H9 (cell line): ENCODE measurements around the gene PSTPIP1. TPM values are rescaled to one million over a fixed set of nuclear protein-coding genes. Genes with fewer than 3 reads are reported as not detected.

Source experiments
- DNase-seq: peaks from one replicate; pipeline ENCODE4 v3.0.0-alpha.2; 2017
- H2AFZ ChIP-seq: one replicate; pipeline ENCODE4 v1.6.1; 2013; ENCODE audit warnings: mild to moderate bottlenecking, low read length, control low read depth, moderate library complexity
- H2AK5ac ChIP-seq: 2 replicates; pipeline ENCODE4 v1.6.1; 2013; ENCODE audit warnings: low read length, control low read depth, mixed read lengths; ENCODE audit not compliant: insufficient read length
- H2BK120ac ChIP-seq: one replicate; pipeline ENCODE4 v1.6.1; 2013; ENCODE audit warnings: low read depth, mild to moderate bottlenecking, low read length, control low read depth, inconsistent platforms; ENCODE audit not compliant: poor library complexity, severe bottlenecking
- H2BK12ac ChIP-seq: 2 replicates; pipeline ENCODE4 v1.6.1; 2013; ENCODE audit warnings: low read length, control low read depth, mixed read lengths, low read depth; ENCODE audit not compliant: insufficient read length
- H2BK15ac ChIP-seq: 2 replicates; pipeline ENCODE4 v1.6.1; 2013; ENCODE audit warnings: low read depth, low read length, control low read depth
- H2BK20ac ChIP-seq: one replicate; pipeline ENCODE4 v1.6.1; 2013; ENCODE audit warnings: low read depth, mild to moderate bottlenecking, low read length, control low read depth, inconsistent platforms; ENCODE audit not compliant: poor library complexity, severe bottlenecking
- H2BK5ac ChIP-seq: 2 replicates; pipeline ENCODE4 v1.6.1; 2013; ENCODE audit warnings: low read length, control low read depth, mixed read lengths; ENCODE audit not compliant: insufficient read length
- H3K14ac ChIP-seq: 2 replicates; pipeline ENCODE4 v1.6.1; 2013; ENCODE audit warnings: low read length, control low read depth; ENCODE audit not compliant: insufficient read depth
- H3K18ac ChIP-seq: 2 replicates; pipeline ENCODE4 v1.6.1; 2013; ENCODE audit warnings: low read depth, mild to moderate bottlenecking, mixed read lengths, low read length, control low read depth; ENCODE audit not compliant: insufficient read length
- H3K23ac ChIP-seq: 2 replicates; pipeline ENCODE4 v1.6.1; 2013; ENCODE audit warnings: low read length, control low read depth, mixed read lengths, low read depth; ENCODE audit not compliant: insufficient read length
- H3K23me2 ChIP-seq: 2 replicates; pipeline ENCODE4 v1.6.1; 2013; ENCODE audit warnings: low read depth, mild to moderate bottlenecking, mixed read lengths, low read length, control low read depth; ENCODE audit not compliant: insufficient read length, poor library complexity, severe bottlenecking
- H3K27ac ChIP-seq: 2 replicates; pipeline ENCODE4 v1.5.1; 2013; ENCODE audit warnings: low read length, control low read depth, mixed read lengths, low read depth; ENCODE audit not compliant: insufficient read length
- H3K27me3 ChIP-seq: 2 replicates; pipeline ENCODE4 v1.6.1; 2013; ENCODE audit warnings: low read length, control low read depth, inconsistent platforms; ENCODE audit not compliant: insufficient read depth
- H3K4ac ChIP-seq: 2 replicates; pipeline ENCODE4 v1.6.1; 2013; ENCODE audit warnings: low read depth, mild to moderate bottlenecking, control low read depth, inconsistent platforms, low read length, moderate library complexity
- H3K4me1 ChIP-seq: 2 replicates; pipeline ENCODE4 v1.6.1; 2013; ENCODE audit warnings: low read length, control low read depth, inconsistent platforms; ENCODE audit not compliant: insufficient read depth
- H3K4me2 ChIP-seq: 2 replicates; pipeline ENCODE4 v1.6.1; 2013; ENCODE audit warnings: low read length, control low read depth, mixed read lengths; ENCODE audit not compliant: insufficient read length, insufficient read depth
- H3K56ac ChIP-seq: 2 replicates; pipeline ENCODE4 v1.6.1; 2013; ENCODE audit warnings: low read depth, mild to moderate bottlenecking, mixed read lengths, low read length, control low read depth; ENCODE audit not compliant: insufficient read length
- H3K79me1 ChIP-seq: 2 replicates; pipeline ENCODE4 v1.6.1; 2013; ENCODE audit warnings: low read depth, mild to moderate bottlenecking, moderate library complexity, low read length, control low read depth, inconsistent platforms; ENCODE audit not compliant: insufficient read depth, poor library complexity, severe bottlenecking
- H3K79me2 ChIP-seq: 2 replicates; pipeline ENCODE4 v1.6.1; 2013; ENCODE audit warnings: low read length, control low read depth, inconsistent platforms; ENCODE audit not compliant: insufficient read depth
- H3K9ac ChIP-seq: 2 replicates; pipeline ENCODE4 v1.6.1; 2013; ENCODE audit warnings: low read length, control low read depth, mixed read lengths; ENCODE audit not compliant: insufficient read length; ENCODE audit errors: extremely low read depth
- H3K9me3 ChIP-seq: one replicate; pipeline ENCODE4 v1.6.1; 2013; ENCODE audit warnings: low read depth, low read length, inconsistent platforms; ENCODE audit not compliant: control insufficient read depth
- H3T11ph ChIP-seq: one replicate; pipeline ENCODE4 v1.6.1; 2013; ENCODE audit warnings: mild to moderate bottlenecking, low read length, control low read depth, inconsistent platforms
- H4K20me1 ChIP-seq: one replicate; pipeline ENCODE4 v1.6.1; 2013; ENCODE audit not compliant: control insufficient read depth, insufficient read length, insufficient read depth
- H4K5ac ChIP-seq: 2 replicates; pipeline ENCODE4 v1.6.1; 2013; ENCODE audit warnings: low read depth, mild to moderate bottlenecking, mixed read lengths, low read length, control low read depth; ENCODE audit not compliant: insufficient read length
- H4K8ac ChIP-seq: replicated peaks from 2 replicates; pipeline ENCODE4 v1.6.1; 2013; ENCODE audit warnings: low read length, control low read depth, mixed read lengths, low read depth; ENCODE audit not compliant: insufficient read length
- H4K91ac ChIP-seq: 2 replicates; pipeline ENCODE4 v1.6.1; 2013; ENCODE audit warnings: low read depth, mild to moderate bottlenecking, moderate library complexity, mixed read lengths, low read length, control low read depth; ENCODE audit not compliant: insufficient read length
- H3K27ac Mint-ChIP-seq, 3 experiments: 2 replicates in 2 of 3; 3 replicates in 1 of 3; pipeline ENCODE4 v1.8.0; 2020 to 2021; ENCODE audit warnings: mixed read lengths in 3 of 3, mild to moderate bottlenecking in 1 of 3, moderate library complexity in 1 of 3
- H3K27me3 Mint-ChIP-seq: 2 replicates; pipeline ENCODE4 v1.8.0; 2021; ENCODE audit warnings: low read depth, mild to moderate bottlenecking, moderate library complexity, mixed read lengths
- H3K36me3 Mint-ChIP-seq, 3 experiments: 2 replicates in 2 of 3; 3 replicates in 1 of 3; pipeline ENCODE4 v1.8.0; 2020 to 2021; ENCODE audit warnings: low read depth in 3 of 3, mixed read lengths in 3 of 3; ENCODE audit not compliant: insufficient read depth in 1 of 3
- H3K4me1 Mint-ChIP-seq, 2 experiments: 2 replicates each; pipeline ENCODE4 v1.8.0; 2020; ENCODE audit warnings: mixed read lengths in 2 of 2
- H3K4me3 Mint-ChIP-seq, 2 experiments: 2 replicates in 1 of 2; 3 replicates in 1 of 2; pipeline ENCODE4 v1.8.0; 2020 to 2021; ENCODE audit warnings: mild to moderate bottlenecking in 2 of 2, mixed read lengths in 2 of 2, moderate library complexity in 1 of 2
- H3K9me3 Mint-ChIP-seq, 2 experiments: 2 replicates in 1 of 2; 3 replicates in 1 of 2; pipeline ENCODE4 v1.8.0; 2020; ENCODE audit warnings: mild to moderate bottlenecking in 2 of 2, mixed read lengths in 2 of 2, moderate library complexity in 1 of 2
- WGBS: extraction: QIAGEN DNeasy Blood & Tissue Kit; methylation state at CpG from one replicate; pipeline ENCODE4 v1.1.7; 2013; ENCODE audit warnings: missing lambda C conversion rate, low lambda C conversion rate, mixed read lengths; ENCODE audit not compliant: insufficient read length; ENCODE audit errors: extremely low coverage; 5-methylcytosine and 5-hydroxymethylcytosine counted together
- total RNA-seq: library from RNA; stranded (reverse); gene quantifications from 2 replicates; pipeline ENCODE4 v1.2.1, GENCODE V29; 2021
- TF ChIP-seq, protein P1 (sequence below): fragments of 200-600 bp; sonication (generic); conservative IDR thresholded peaks from 3 replicates; pipeline ENCODE4 v1.8.0; 2021; ENCODE audit warnings: antibody characterized with exemption, mild to moderate bottlenecking

The PSTPIP1 gene
- total RNA-seq, 1 experiment from 2014 or later, result 1.8 TPM

DNA sequence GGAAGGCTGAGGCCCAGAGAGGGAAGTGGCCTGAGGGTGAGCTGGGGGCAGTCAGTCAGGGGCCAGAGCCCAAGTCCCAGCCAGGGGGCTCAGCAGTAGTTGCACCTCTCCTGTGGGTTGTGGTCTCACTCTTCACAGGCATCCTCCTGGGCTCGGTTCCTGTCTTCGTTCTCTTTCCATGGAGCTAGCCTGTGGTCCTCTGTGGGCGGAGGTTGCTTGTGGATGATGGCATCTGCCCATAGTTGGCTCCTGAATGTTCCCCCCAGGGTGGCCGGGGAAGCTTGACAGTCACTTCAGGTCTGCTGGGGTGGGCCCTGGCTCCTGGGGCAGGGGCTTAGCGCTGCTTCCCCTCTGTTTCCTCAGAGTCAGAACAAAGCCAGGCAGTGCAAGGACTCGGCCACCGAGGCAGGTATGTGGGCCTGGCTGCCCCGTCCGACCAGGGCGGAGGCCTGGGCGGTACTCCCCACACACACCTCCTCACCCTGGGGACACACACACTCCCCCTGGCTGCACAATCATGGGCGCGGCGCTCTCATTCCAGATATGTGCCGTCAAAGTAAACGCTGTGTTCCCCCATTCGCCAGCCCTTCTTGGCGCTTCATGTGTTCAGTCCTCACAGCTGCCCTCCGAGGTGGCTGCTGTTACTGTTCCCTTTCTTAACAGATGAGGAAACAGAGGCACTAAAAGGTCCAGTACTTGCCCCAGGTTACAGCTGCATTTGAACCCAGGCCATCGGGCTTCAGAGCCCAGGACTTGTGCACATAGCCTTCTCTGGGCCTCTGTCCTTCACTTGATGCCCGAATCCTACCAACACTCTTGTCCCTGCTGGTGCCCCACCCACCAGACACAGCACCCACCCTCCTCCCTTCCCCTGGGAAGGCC, 34.5 kb downstream of the PSTPIP1 start:
- no peak overlapping the region for H4K5ac ChIP-seq

More for the DNA sequence above, 34.5 kb downstream of the PSTPIP1 start:
- H3K9me3 ChIP-seq, result no peaks in the 10 kb centered on the region
- no peak overlapping the region for H2BK120ac ChIP-seq
- H4K20me1 ChIP-seq, result no peaks in the 10 kb centered on the region
- no peak overlapping the region for H3T11ph ChIP-seq
- TF ChIP-seq, protein P1, sequence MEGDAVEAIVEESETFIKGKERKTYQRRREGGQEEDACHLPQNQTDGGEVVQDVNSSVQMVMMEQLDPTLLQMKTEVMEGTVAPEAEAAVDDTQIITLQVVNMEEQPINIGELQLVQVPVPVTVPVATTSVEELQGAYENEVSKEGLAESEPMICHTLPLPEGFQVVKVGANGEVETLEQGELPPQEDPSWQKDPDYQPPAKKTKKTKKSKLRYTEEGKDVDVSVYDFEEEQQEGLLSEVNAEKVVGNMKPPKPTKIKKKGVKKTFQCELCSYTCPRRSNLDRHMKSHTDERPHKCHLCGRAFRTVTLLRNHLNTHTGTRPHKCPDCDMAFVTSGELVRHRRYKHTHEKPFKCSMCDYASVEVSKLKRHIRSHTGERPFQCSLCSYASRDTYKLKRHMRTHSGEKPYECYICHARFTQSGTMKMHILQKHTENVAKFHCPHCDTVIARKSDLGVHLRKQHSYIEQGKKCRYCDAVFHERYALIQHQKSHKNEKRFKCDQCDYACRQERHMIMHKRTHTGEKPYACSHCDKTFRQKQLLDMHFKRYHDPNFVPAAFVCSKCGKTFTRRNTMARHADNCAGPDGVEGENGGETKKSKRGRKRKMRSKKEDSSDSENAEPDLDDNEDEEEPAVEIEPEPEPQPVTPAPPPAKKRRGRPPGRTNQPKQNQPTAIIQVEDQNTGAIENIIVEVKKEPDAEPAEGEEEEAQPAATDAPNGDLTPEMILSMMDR, result no peak
- H3K14ac ChIP-seq, result no peak overlapping the region
- Mint-ChIP-seq H3K27ac (no peak overlapping the region), H3K4me3 (no peak overlapping the region), H3K36me3 (no peaks in the 10 kb centered on the region), H3K4me1 (peaks cover 9 to 30% of the 10 kb centered on the region in 2 experiments), H3K9me3 (no peaks in the 10 kb centered on the region), H3K27me3 (peaks cover 4% of the 10 kb centered on the region)
- H3K79me2 ChIP-seq, result no peaks in the 10 kb centered on the region
- no peak overlapping the region for H4K8ac ChIP-seq
- no peak overlapping the region for H4K91ac ChIP-seq
- no peak overlapping the region for H3K4ac ChIP-seq
- H2AFZ ChIP-seq, result no peak overlapping the region
- H3K23me2 ChIP-seq, result no peaks in the 10 kb centered on the region
- H3K4me2 ChIP-seq, result no peak overlapping the region
- H2BK20ac ChIP-seq, result no peak overlapping the region
- no peaks in the 10 kb centered on the region for H3K27me3 ChIP-seq
- no peak overlapping the region for H3K9ac ChIP-seq
- no peak overlapping the region for H3K27ac ChIP-seq
- no peak overlapping the region for H3K18ac ChIP-seq
- H3K79me1 ChIP-seq, result no peaks in the 10 kb centered on the region
- H3K4me1 ChIP-seq, result no peaks in the 10 kb centered on the region
- H2AK5ac ChIP-seq, result no peak overlapping the region
- H2BK5ac ChIP-seq, result no peak overlapping the region
- H2BK15ac ChIP-seq, result no peak overlapping the region
- H3K23ac ChIP-seq, result no peak overlapping the region
- WGBS, result no CpG with 5 or more reads among the region's 21 CpGs
- no peak overlapping the region for H2BK12ac ChIP-seq
- peak; percentile 22 for DNase-seq
- no peak overlapping the region for H3K56ac ChIP-seq
